Type B pancreatic cell (in vitro differentiated cells): ENCODE results near the gene RPS6KL1. TPM values are rescaled to one million over a fixed set of nuclear protein-coding genes. Genes with fewer than 3 reads are reported as not detected.
A peak's percentile ranks its signal among the peaks of the same experiment; 100 is the strongest.

Source experiments
- DNase-seq: peaks from one replicate; pipeline ENCODE4 v3.0.0; 2021; ENCODE audit warnings: mixed read lengths; ENCODE audit not compliant: unreplicated experiment; ENCODE audit errors: extremely low spot score
- H3K27ac Mint-ChIP-seq: 2 replicates; pipeline ENCODE4 v1.8.0; 2021; ENCODE audit warnings: mild to moderate bottlenecking, mixed read lengths
- H3K27me3 Mint-ChIP-seq: 2 replicates; pipeline ENCODE4 v1.8.0; 2021; ENCODE audit warnings: mixed read lengths
- H3K36me3 Mint-ChIP-seq: 2 replicates; pipeline ENCODE4 v1.8.0; 2021; ENCODE audit warnings: mixed read lengths
- H3K4me1 Mint-ChIP-seq: one replicate; pipeline ENCODE4 v1.8.0; 2021; ENCODE audit warnings: mixed read lengths; ENCODE audit not compliant: unreplicated experiment
- H3K4me3 Mint-ChIP-seq: 2 replicates; pipeline ENCODE4 v1.8.0; 2021; ENCODE audit warnings: mild to moderate bottlenecking, mixed read lengths
- H3K9me3 Mint-ChIP-seq: 2 replicates; pipeline ENCODE4 v1.8.0; 2021; ENCODE audit warnings: mixed read lengths
- total RNA-seq: library from RNA; stranded (reverse); gene quantifications from 2 replicates; pipeline ENCODE4 v1.2.1, GENCODE V29; 2021; ENCODE audit warnings: low replicate concordance
- TF ChIP-seq, protein P1 (sequence below): fragments of 200-600 bp; sonication (generic); conservative IDR thresholded peaks from 2 replicates; pipeline ENCODE4 v1.5.0; 2021; ENCODE audit warnings: antibody characterized with exemption, mild to moderate bottlenecking

The RPS6KL1 gene
- total RNA-seq, 1 donor from 2014 or later: 7.5 TPM

DNA sequence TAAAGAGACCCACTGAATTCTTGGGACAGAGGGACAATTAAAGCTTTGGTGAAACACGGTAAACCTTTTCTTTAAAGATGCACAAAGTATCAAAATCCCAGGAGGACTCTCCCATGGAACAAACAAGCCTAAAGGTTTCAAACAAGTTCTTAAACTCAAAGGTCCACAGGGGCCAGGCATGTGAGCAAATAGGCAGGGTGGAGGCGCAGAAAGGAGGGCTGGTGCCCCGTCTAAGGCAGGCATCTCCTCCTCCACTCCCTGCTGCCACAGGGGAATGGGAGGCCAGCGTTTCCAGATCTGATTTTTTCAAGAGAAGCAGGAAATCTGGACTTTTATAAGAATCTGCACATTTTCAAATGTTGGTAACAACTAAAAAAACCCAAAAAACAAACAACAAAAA lies 7.6 kb downstream of the RPS6KL1 start:
- H3K4me1 Mint-ChIP-seq: peaks cover 14% of the 10 kb centered on the region
- TF ChIP-seq, protein P1, sequence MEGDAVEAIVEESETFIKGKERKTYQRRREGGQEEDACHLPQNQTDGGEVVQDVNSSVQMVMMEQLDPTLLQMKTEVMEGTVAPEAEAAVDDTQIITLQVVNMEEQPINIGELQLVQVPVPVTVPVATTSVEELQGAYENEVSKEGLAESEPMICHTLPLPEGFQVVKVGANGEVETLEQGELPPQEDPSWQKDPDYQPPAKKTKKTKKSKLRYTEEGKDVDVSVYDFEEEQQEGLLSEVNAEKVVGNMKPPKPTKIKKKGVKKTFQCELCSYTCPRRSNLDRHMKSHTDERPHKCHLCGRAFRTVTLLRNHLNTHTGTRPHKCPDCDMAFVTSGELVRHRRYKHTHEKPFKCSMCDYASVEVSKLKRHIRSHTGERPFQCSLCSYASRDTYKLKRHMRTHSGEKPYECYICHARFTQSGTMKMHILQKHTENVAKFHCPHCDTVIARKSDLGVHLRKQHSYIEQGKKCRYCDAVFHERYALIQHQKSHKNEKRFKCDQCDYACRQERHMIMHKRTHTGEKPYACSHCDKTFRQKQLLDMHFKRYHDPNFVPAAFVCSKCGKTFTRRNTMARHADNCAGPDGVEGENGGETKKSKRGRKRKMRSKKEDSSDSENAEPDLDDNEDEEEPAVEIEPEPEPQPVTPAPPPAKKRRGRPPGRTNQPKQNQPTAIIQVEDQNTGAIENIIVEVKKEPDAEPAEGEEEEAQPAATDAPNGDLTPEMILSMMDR: no peak

DNA sequence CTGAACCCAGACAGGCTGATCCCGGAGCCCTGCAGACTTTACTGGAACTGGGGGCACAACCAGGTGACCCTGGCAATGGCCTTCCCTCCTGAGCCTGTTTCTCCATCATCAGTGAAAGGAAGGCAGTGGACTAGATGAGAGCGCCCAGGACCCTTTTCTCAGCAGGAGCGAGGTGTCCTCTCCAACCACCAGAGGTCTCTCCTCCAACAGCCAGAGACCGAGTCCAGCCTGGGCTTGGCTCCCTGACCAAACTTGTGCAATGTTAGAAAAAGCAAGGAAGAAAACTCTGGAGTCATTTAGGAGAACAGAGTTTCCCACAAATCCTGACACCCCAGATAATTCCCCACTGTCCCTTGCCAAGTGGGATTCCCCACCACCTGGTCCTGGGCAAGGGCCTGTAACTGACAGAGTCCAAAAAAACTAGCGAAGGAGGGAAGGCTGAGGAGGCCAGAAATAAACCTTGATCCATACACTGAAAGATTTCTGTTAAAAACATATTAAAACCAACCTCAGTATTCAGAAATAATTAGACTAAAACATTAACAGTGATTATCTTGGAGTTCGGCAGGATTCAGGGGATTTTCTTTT lies 9.0 kb downstream of the RPS6KL1 start:
- Mint-ChIP-seq H3K4me1 (peaks cover 16% of the 10 kb centered on the region), H3K36me3 (no peaks in the 10 kb centered on the region), H3K9me3 (no peaks in the 10 kb centered on the region), H3K27me3 (no peaks in the 10 kb centered on the region), H3K4me3 (no peak overlapping the region), H3K27ac (no peak overlapping the region)
- no peak for DNase-seq
- TF ChIP-seq, protein P1: peak; percentile 77

More for the DNA sequence above, 7.6 kb downstream of the RPS6KL1 start:
- Mint-ChIP-seq H3K9me3 (no peaks in the 10 kb centered on the region), H3K4me3 (no peak overlapping the region), H3K36me3 (no peaks in the 10 kb centered on the region), H3K27ac (no peak overlapping the region), H3K27me3 (no peaks in the 10 kb centered on the region)
- no peak for DNase-seq

DNA sequence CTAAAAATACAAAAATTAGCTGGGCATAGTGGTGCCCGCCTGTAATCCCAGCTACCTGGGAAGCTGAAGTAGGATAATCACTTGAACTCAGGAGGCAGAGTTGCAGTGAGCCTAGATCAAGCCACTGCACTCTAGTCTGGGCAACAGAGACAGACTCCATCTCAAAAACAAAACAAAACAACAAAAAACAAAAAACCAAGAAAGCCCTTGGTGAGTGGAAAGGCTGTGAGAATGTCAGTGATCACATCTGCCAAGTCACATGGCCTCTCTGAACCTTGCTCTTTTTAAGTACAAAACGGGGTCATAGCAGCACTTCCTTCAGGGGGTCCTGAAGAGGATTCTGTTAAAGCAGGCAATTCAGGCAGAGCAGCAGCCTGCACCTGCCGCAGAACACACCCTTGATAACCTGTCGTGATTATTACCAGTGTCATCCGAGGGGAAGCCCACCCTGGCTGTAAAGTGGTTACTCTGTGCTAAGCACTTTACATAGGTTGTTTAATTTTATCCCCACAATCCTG lies 9.6 kb downstream of the RPS6KL1 start:
- Mint-ChIP-seq H3K9me3 (no peaks in the 10 kb centered on the region), H3K4me3 (no peak overlapping the region), H3K27ac (no peak overlapping the region), H3K36me3 (no peaks in the 10 kb centered on the region), H3K27me3 (no peaks in the 10 kb centered on the region), H3K4me1 (peaks cover 16% of the 10 kb centered on the region)
- no peak for DNase-seq
- TF ChIP-seq, protein P1: no peak

DNA sequence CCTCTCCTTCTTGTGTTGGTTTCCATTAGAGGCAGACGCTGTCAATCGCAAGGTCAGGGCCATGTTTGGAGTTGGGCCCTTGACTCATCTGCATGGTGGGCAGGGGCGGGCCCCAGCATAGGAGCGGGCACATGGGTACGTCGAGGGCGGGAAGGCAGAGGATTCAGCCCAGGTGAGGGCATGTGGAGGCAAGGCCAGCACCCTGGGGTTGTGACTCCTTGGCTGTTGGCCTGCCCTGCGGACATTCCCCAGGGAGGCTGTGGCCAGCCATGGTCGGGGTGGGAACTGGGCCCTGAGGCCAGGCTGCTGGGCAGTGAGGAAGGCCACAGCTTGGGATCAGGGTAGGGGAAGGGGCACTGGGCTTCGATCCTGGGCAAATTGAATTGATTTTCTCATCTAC lies 10.3 kb downstream of the RPS6KL1 start:
- TF ChIP-seq, protein P1: no peak
- no peaks in the 10 kb centered on the region for H3K36me3 Mint-ChIP-seq
- peaks cover 16% of the 10 kb centered on the region for H3K4me1 Mint-ChIP-seq
- no peak overlapping the region for H3K4me3 Mint-ChIP-seq
- H3K27ac Mint-ChIP-seq: no peak overlapping the region
- no peaks in the 10 kb centered on the region for H3K9me3 Mint-ChIP-seq
- no peaks in the 10 kb centered on the region for H3K27me3 Mint-ChIP-seq
- no peak for DNase-seq

DNA sequence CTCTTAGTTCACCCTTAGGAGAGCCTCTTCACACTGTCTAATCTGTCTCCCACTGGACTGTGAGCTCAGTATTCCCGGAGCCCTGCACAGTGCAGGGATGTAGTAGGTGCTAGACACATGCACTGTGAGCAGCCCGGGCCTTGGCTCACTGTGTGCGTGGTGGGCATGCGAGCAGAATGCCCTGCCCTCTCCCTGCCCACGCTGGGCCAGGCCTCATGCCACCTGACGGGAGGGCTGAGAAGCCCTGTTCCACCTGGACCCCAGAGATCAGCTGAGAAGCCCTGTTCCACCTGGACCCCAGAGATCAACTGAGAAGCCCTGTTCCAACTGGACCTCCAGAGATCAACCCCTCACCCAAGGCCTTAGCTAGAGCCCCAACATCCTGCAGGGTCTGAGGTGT lies 10.9 kb downstream of the RPS6KL1 start:
- Mint-ChIP-seq H3K4me3 (no peak overlapping the region), H3K36me3 (no peaks in the 10 kb centered on the region), H3K4me1 (peaks cover 16% of the 10 kb centered on the region), H3K9me3 (no peaks in the 10 kb centered on the region), H3K27ac (no peak overlapping the region), H3K27me3 (no peaks in the 10 kb centered on the region)
- TF ChIP-seq, protein P1: no peak
- no peak for DNase-seq

DNA sequence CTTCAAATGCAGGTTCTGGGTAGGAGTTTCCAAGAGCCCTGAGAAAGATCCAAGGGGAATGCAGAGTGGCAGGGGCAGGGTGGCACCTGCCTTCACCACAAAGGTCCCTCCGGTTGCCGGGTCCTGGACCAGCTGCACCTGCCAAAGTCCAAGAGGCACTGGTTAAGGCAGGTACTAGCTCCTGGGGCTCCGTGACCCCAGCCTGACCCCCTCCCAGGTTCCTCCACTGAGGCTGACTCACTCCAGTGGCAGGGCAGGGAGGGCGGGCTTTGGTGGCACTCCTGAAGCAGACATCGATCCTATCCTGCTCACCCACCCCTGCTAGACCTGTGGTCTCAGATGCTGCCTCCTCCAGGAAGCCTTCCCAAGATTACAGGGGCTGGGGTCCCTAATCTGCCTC lies 11.4 kb downstream of the RPS6KL1 start:
- Mint-ChIP-seq H3K27me3 (no peaks in the 10 kb centered on the region), H3K4me1 (peaks cover 14% of the 10 kb centered on the region), H3K4me3 (no peak overlapping the region), H3K27ac (no peak overlapping the region), H3K9me3 (no peaks in the 10 kb centered on the region), H3K36me3 (no peaks in the 10 kb centered on the region)
- DNase-seq: no peak
- TF ChIP-seq, protein P1: no peak
